ENCODE results near the gene SRF.

- no peak for TF ChIP-seq CREB1 (CRISPR knock-in tag; IDR thresholded peaks at IDR 0.05)
- TF ChIP-seq CBFB (CRISPR knock-in tag; IDR thresholded peaks at IDR 0.05; ENCODE audit: low read depth), result no peak
Measured at GRCh38 chr6:43192911-43193310, 21.8 kb downstream of the SRF start.

Measured in WTC11 (cell line).